SIG-M5 (cell line): ENCODE measurements around the gene OR51B2.
"Not testable (repeated sequence)": the region's sequence is repeated elsewhere in the genome, so short reads cannot be mapped to it uniquely, and the experiment has no call there.

ENCODE experiments used
- DNase-seq: peaks from one replicate; lab custom pipeline; 2025; lab: John Stamatoyannopoulos, UW

Gene OR51B2

DNA sequence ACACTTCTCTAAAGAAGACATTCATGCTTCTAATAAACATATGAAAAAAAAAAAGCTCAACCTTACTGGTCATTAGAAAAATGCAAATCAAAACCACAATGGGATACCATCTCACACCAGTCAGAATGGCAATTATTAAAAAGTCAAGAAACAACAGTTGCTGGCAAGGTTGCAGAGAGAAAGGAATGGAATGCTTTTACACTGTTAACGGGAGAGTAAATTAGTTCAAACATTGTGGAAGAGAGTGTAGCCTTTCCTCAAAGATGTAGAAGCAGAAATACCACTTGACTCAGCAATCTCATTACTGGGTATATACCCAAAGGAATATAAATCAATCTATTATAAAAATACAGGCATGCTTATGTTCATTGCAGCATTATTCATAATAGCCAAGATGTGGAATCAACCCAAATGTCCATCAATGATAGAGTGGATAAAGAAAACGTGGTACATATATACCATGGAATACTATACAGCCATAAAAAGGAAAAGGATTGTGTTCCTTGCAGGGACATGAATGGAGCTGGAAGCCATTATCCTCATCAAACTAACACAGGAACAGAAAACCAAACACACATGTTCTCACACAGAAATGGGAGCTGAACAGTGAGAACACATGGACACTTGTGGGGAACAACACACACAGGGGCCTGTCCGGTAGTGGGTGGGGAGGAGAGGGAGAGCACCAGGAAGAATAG is 10.6 kb downstream of the OR51B2 start:
- not testable (repeated sequence) for DNase-seq

DNA sequence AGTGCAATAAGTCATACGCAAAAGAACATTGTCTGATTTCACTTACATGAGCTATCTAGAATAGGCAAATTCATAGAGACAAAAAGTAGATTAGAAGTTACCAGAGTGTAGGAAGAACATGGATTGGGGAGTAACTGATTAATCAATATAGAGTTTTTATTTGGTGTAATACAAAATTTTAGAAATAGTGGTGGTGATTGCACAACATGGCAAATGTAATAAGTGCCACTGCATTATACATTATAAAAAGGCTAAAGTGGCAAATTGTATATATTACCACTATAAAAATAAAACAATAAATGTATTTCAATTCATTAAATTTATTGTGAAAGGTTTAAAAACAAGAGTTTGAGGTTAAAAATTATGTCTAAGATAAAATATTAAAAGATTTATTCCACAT is 13.7 kb downstream of the OR51B2 start:
- no peak for DNase-seq

GRCh38 chr11:5307256-5308019 is 16.7 kb downstream of the OR51B2 start:
- no peak for DNase-seq

- DNase-seq = no peak
These were observed 20.1 kb downstream of the OR51B2 start for GRCh38 chr11:5304046-5304445.

- DNase-seq = no peak
These were observed 20.5 kb downstream of the OR51B2 start for GRCh38 chr11:5303626-5304025.

- DNase-seq = no peak
These were observed 22.3 kb downstream of the OR51B2 start, which contains the start of gene OR51B4 for GRCh38 chr11:5301846-5302245. OR51B4 (minus strand) TSS chr11:5301946; CDS start chr11:5301946, 0 bp downstream.

DNA sequence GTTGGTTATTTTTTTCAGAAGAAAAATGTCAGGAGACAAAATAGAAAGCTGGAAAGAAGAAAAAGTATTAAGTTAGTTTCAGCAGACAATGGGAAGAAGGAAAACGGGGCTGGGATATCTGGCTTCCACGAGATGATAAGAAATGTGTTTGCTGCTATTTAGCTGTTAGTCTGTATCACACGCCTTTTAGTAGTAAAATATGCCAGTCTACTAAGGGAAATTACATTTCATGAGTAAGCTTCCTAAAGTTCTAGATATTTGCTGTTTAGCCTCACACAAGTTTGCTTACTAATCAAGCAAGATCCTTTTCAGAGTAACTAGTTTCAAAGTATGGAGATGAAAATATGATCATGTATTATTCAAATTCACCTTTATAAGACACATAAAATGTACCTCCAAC is 23.8 kb downstream of the OR51B2 start:
- DNase-seq = no peak

GRCh38 chr11:5298451-5298850 is 25.6 kb downstream of the OR51B2 start:
- DNase-seq = no peak

GRCh38 chr11:5297721-5298323 is 26.3 kb downstream of the OR51B2 start:
- DNase-seq = no peak

GRCh38 chr11:5294342-5294995 is 29.6 kb downstream of the OR51B2 start:
- DNase-seq = not testable (repeated sequence)

GRCh38 chr11:5293028-5293427 is 31.1 kb downstream of the OR51B2 start:
- no peak for DNase-seq

DNA sequence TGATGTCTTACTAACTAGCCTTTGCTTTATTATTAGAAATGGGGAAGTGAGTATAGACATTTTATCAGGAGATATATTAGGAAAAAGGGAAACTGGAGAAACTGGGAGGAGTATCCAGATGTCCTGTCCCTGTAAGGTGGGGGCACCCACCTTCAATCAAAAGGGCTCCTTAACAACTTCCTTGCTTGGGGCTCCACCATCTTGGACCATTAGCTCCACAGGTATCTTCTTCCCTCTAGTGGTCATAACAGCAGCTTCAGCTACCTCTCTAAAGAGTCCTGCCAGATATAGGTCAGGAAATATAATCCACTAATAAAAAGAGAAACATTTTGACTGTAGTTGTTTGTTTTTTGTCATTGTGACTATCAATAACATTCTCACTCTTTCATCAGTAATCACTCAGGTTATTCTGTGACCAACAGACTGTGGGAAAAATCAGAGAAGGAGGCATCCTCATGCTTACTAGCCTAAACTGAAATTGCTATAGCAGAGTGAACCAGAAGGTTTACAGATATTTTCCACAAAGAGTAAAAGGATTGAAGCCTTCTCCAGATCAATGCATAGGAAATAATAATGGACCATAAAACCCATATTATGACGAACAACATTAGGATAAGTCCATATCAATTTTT is 32.8 kb downstream of the OR51B2 start:
- no peak for DNase-seq

GRCh38 chr11:5290106-5290505 is 34.0 kb downstream of the OR51B2 start:
- no peak for DNase-seq

GRCh38 chr11:5289696-5290095 is 34.4 kb downstream of the OR51B2 start:
- DNase-seq = no peak

GRCh38 chr11:5288906-5289550 is 35.1 kb downstream of the OR51B2 start:
- no peak for DNase-seq

DNA sequence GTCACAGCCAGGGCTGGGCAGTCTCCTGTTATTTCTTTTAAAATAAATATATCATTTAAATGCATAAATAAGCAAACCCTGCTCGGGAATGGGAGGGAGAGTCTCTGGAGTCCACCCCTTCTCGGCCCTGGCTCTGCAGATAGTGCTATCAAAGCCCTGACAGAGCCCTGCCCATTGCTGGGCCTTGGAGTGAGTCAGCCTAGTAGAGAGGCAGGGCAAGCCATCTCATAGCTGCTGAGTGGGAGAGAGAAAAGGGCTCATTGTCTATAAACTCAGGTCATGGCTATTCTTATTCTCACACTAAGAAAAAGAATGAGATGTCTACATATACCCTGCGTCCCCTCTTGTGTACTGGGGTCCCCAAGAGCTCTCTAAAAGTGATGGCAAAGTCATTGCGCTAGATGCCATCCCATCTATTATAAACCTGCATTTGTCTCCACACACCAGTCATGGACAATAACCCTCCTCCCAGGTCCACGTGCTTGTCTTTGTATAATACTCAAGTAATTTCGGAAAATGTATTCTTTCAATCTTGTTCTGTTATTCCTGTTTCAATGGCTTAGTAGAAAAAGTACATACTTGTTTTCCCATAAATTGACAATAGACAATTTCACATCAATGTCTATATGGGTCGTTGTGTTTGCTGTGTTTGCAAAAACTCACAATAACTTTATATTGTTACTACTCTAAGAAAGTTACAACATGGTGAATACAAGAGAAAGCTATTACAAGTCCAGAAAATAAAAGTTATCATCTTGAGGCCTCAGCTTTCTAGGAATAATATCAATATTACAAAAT is 35.8 kb downstream of the OR51B2 start:
- DNase-seq = no peak

DNA sequence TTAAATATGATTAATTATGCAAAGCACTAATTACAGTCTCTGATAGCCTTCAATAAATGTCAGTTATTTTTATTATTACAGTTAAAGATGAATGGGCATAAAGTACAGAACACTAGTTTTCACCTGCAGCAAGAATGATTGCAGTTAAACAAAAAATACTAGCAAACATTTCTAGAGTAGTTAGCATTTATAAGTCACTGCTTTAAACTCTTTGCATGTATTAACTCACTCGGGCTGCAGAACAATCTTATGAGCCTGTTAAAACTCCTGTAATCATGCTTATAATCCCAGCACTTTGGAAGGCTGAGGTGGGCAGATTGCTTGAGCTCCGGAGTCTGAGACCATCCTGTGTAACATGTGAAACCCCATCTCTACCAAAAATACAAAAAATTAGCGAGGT is 37.2 kb downstream of the OR51B2 start:
- DNase-seq = no peak

DNA sequence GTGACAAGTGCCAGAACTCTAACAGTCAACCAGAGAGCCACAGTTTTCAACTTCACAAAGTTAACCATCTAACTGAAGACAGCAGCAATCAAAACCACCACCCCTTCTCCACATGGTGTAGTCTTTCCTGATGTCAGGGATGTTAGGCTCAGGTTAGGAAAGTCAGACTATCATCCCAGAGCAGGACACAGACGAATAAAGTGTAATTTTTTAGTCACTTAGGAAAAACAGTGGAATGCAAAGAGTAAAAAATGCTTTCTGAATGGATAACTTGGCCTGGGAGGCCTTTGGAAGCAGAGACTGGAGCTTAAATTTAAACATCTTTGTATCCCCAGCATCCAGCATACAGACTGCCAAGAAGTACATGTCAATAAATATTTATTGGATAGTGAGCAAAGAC is 37.7 kb downstream of the OR51B2 start:
- no peak for DNase-seq

DNA sequence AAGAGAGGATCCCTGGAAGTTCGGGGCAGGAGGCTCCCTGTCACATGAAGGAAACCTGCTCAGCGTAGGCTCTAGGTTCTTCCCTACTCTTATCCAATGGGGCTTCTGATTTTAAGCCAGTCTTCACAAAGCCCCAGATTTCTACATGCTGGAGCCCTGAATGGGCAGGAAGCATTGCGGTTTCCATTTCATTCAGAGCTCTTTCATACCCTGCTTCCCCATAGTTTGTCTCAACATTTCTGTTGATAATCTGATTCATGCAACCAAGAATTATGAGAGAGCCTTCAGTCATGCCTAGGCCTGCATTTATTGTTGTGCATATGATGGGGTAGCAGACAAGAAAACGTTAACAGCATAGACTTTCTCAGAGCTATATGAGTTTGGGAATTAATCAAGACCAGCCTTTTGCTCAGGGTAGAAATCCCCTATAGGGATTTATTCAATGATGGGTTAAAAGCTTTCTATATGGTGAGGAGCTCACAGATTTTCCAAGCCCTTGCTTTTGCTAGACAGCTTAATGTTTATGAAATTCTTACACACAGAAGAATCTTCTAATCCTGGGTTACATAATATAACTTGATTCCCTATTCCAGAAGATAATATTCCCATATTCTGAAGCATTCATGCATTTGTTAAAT is 38.3 kb downstream of the OR51B2 start:
- no peak for DNase-seq

DNA sequence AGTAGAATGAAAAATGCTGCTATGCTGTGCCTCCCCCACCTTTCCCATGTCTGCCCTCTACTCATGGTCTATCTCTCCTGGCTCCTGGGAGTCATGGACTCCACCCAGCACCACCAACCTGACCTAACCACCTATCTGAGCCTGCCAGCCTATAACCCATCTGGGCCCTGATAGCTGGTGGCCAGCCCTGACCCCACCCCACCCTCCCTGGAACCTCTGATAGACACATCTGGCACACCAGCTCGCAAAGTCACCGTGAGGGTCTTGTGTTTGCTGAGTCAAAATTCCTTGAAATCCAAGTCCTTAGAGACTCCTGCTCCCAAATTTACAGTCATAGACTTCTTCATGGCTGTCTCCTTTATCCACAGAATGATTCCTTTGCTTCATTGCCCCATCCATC is 39.5 kb downstream of the OR51B2 start:
- DNase-seq = no peak
